IMR-90 (cell line): ENCODE results near the gene IKZF3. TPM values are rescaled to one million over a fixed set of nuclear protein-coding genes. Genes with fewer than 3 reads are reported as not detected.

ENCODE experiments used
- ATAC-seq: fragments of 200-7000 bp; cut with Tn5 transposase; 2 replicates; pipeline ENCODE4 v1.9.1; 2020; ENCODE audit warnings: low read depth, mild to moderate bottlenecking, moderate library complexity
- BruUV-seq: library from RNA; stranded (reverse); fragments of 400-500 nt; replicated peaks from 2 replicates; lab custom pipeline; 2021; lab: Mats Ljungman, UMichigan
- CTCF ChIA-PET: fragments of 300-600 bp; formaldehyde crosslinking; extraction: SDS; loops from one replicate; lab custom pipeline; 2021; ENCODE audit warnings: antibody characterized with exemption; lab: Yijun Ruan, JAX
- POLR2A ChIA-PET: fragments of 300-600 bp; sonication (Branson Sonifier 250); formaldehyde crosslinking; loops from one replicate; lab custom pipeline; 2022; ENCODE audit warnings: antibody characterized with exemption; ENCODE audit not compliant: unreplicated experiment; lab: Charles Lee
- DNase-seq: peaks from one replicate; pipeline ENCODE4 v3.0.0; 2013
- H2AFZ ChIP-seq: replicated peaks from 2 replicates; pipeline ENCODE3; 2013; ENCODE audit warnings: low read length, mild to moderate bottlenecking; ENCODE audit not compliant: poor library complexity
- H2AK5ac ChIP-seq: 2 replicates; pipeline ENCODE4 v1.6.1; 2013; ENCODE audit warnings: low read depth, low read length, inconsistent platforms
- H2AK9ac ChIP-seq: replicated peaks from 2 replicates; pipeline ENCODE3; 2013; ENCODE audit warnings: mild to moderate bottlenecking, low read depth, low read length, moderate library complexity; ENCODE audit not compliant: poor library complexity
- H2BK120ac ChIP-seq: 2 replicates; pipeline ENCODE4 v1.6.1; 2013; ENCODE audit warnings: low read depth, low read length, inconsistent platforms
- H2BK15ac ChIP-seq: 3 replicates; pipeline ENCODE4 v1.6.1; 2013; ENCODE audit warnings: low read depth, low read length, inconsistent platforms
- H2BK20ac ChIP-seq: 2 replicates; pipeline ENCODE4 v1.6.1; 2013; ENCODE audit warnings: low read depth, mild to moderate bottlenecking, inconsistent platforms, low read length, moderate library complexity
- H2BK5ac ChIP-seq: 2 replicates; pipeline ENCODE4 v1.6.1; 2013; ENCODE audit warnings: mild to moderate bottlenecking, low read depth, low read length, inconsistent platforms; ENCODE audit not compliant: poor library complexity, severe bottlenecking
- H3K14ac ChIP-seq: replicated peaks from 2 replicates; pipeline ENCODE4 v1.6.1; 2013; ENCODE audit warnings: low read depth, low read length, inconsistent platforms
- H3K18ac ChIP-seq: 2 replicates; pipeline ENCODE4 v1.6.1; 2013; ENCODE audit warnings: low read depth, low read length, control low read depth
- H3K23ac ChIP-seq: 2 replicates; pipeline ENCODE4 v1.6.1; 2013; ENCODE audit warnings: low read depth, low read length, inconsistent platforms
- H3K27ac ChIP-seq: 2 replicates; pipeline ENCODE4 v1.5.1; 2013; ENCODE audit warnings: mild to moderate bottlenecking, control low read depth, low read length; ENCODE audit not compliant: insufficient read depth
- H3K27me3 ChIP-seq: 2 replicates; pipeline ENCODE4 v1.6.1; 2013; ENCODE audit warnings: low read length; ENCODE audit not compliant: control insufficient read depth, insufficient read depth
- H3K36me3 ChIP-seq: 2 replicates; pipeline ENCODE4 v1.6.1; 2013; ENCODE audit warnings: low read length, mixed read lengths; ENCODE audit not compliant: control insufficient read depth, insufficient read depth
- H3K4ac ChIP-seq: 2 replicates; pipeline ENCODE4 v1.6.1; 2013; ENCODE audit warnings: low read depth, low read length, inconsistent platforms
- H3K4me1 ChIP-seq: 2 replicates; pipeline ENCODE4 v1.6.1; 2013; ENCODE audit warnings: low read length, mixed read lengths; ENCODE audit not compliant: control insufficient read depth, insufficient read depth
- H3K4me2 ChIP-seq: 2 replicates; pipeline ENCODE4 v1.6.1; 2013; ENCODE audit warnings: low read depth, mild to moderate bottlenecking, control low read depth, low read length, moderate library complexity
- H3K4me3 ChIP-seq: 2 replicates; pipeline ENCODE4 v1.5.1; 2013; ENCODE audit warnings: low read depth, mild to moderate bottlenecking, control low read depth, low read length, moderate library complexity; ENCODE audit not compliant: insufficient read depth
- H3K56ac ChIP-seq: 2 replicates; pipeline ENCODE4 v1.6.1; 2013; ENCODE audit warnings: low read length, inconsistent platforms; ENCODE audit not compliant: insufficient read depth; ENCODE audit errors: extremely low read depth
- H3K79me1 ChIP-seq, 2 experiments: 2 replicates each; pipeline ENCODE4 v1.6.1; 2013; ENCODE audit warnings: low read length in 2 of 2, inconsistent platforms in 1 of 2, low read depth in 1 of 2
- H3K9ac ChIP-seq: 2 replicates; pipeline ENCODE4 v1.6.1; 2013; ENCODE audit warnings: low read depth, low read length, control low read depth
- H3K9me1 ChIP-seq: 2 replicates; pipeline ENCODE4 v1.6.1; 2013; ENCODE audit warnings: low read length, inconsistent platforms; ENCODE audit not compliant: insufficient read depth
- H3K9me3 ChIP-seq: 2 replicates; pipeline ENCODE4 v1.6.1; 2013; ENCODE audit warnings: low read length; ENCODE audit not compliant: control insufficient read depth, insufficient read depth
- H4K20me1 ChIP-seq: 2 replicates; pipeline ENCODE4 v1.6.1; 2013; ENCODE audit warnings: low read length, inconsistent platforms; ENCODE audit not compliant: insufficient read depth
- H4K5ac ChIP-seq: 2 replicates; pipeline ENCODE4 v1.6.1; 2013; ENCODE audit warnings: mild to moderate bottlenecking, low read depth, low read length, control low read depth
- H4K8ac ChIP-seq, 2 experiments: 2 replicates each; pipeline ENCODE4 v1.6.1; 2013; ENCODE audit warnings: low read depth in 2 of 2, low read length in 2 of 2, control low read depth in 1 of 2, inconsistent platforms in 1 of 2
- H4K91ac ChIP-seq: 2 replicates; pipeline ENCODE4 v1.6.1; 2013; ENCODE audit warnings: low read depth, low read length, inconsistent platforms; ENCODE audit not compliant: insufficient read depth
- BHLHE40 ChIP-seq: fragments of 150-350 bp; IDR thresholded peaks from 2 replicates; pipeline ENCODE4 v1.6.1; 2016; ENCODE audit warnings: mild to moderate bottlenecking, low read depth, low read length
- CTCF ChIP-seq: conservative IDR thresholded peaks from 2 replicates; pipeline ENCODE4 v1.5.1; 2012; ENCODE audit warnings: mild to moderate bottlenecking, low read depth, low read length, improper control_type of control experiment
- FOS ChIP-seq: fragments of 150-350 bp; IDR thresholded peaks from 2 replicates; pipeline ENCODE4 v1.6.1; 2016; ENCODE audit warnings: low read depth, low read length
- MXI1 ChIP-seq: IDR thresholded peaks from 2 replicates; pipeline ENCODE4 v1.6.1; 2012; ENCODE audit warnings: low read depth, mild to moderate bottlenecking, low read length, moderate library complexity, borderline replicate concordance
- NFE2L2 ChIP-seq: fragments of 150-350 bp; IDR thresholded peaks from 2 replicates; pipeline ENCODE4 v1.6.1; 2016; ENCODE audit warnings: low read depth, mild to moderate bottlenecking, low read length
- POLR2A ChIP-seq: IDR thresholded peaks from 2 replicates; pipeline ENCODE4 v1.6.1; 2012; ENCODE audit warnings: mild to moderate bottlenecking, low read depth, low read length
- RAD21 ChIP-seq: IDR thresholded peaks from 2 replicates; pipeline ENCODE4 v1.6.1; 2012; ENCODE audit warnings: low read length, improper control_type of control experiment
- RFX5 ChIP-seq: IDR thresholded peaks from 2 replicates; pipeline ENCODE4 v1.8.0; 2012; ENCODE audit warnings: low read depth, mild to moderate bottlenecking, low read length, moderate library complexity
- SMC3 ChIP-seq: fragments of 150-350 bp; IDR thresholded peaks from 2 replicates; pipeline ENCODE4 v1.6.1; 2016; ENCODE audit warnings: low read depth, mild to moderate bottlenecking, antibody characterized with exemption, low read length, moderate library complexity
- WGBS, 2 experiments: methylation state at CpG; one replicate each; pipeline versions ENCODE4 v1.1.5 to v1.1.7; 2013; ENCODE audit warnings: missing lambda C conversion rate in 2 of 2; ENCODE audit not compliant: insufficient read length in 1 of 2; ENCODE audit errors: extremely low coverage in 2 of 2; 5-methylcytosine and 5-hydroxymethylcytosine counted together
- dilution Hi-C: fragments of 300-500 bp; cut with HindIII; formaldehyde crosslinking; loops from one replicate; pipeline ENCODE4 v1.14.3; 2018; ENCODE audit warnings: low sequenced_read_pairs; ENCODE audit not compliant: unreplicated experiment
- in situ Hi-C: fragments of 300-500 bp; cut with MboI; formaldehyde crosslinking; loops from 3 replicates; pipeline ENCODE4 v1.14.3; 2019; ENCODE audit warnings: low sequenced_read_pairs, inconsistent platforms, mixed read lengths
- intact Hi-C: fragments of 100-400 bp; cut with micrococcal nuclease; formaldehyde crosslinking; loops from 2 replicates; pipeline ENCODE4 v1.10.0; 2022
- polyA plus RNA-seq, 3 experiments: library from polyadenylated mRNA; depleted of rRNA; stranded (reverse); fragments of >200 nt; gene quantifications; 2 replicates each; pipeline ENCODE4 v1.2.3, GENCODE V29; 2012; ENCODE audit warnings: low replicate concordance in 1 of 3
- total RNA-seq: library from RNA; depleted of rRNA; stranded (reverse); fragments of >200 nt; gene quantifications from 2 replicates; pipeline ENCODE4 v1.2.3, GENCODE V29; 2012

IKZF3 gene
- total and polyA plus RNA-seq, 2 of the 4 experiments (the other 2 are of a cell fraction): not detected

GRCh38 chr17:39759204-39759603 lies 104.9 kb downstream of the IKZF3 start:
- no peaks in the 10 kb centered on the region for H3K4me1 ChIP-seq
- ChIA-PET POLR2A (no interaction called here), CTCF (no interaction called here)
- no peaks in the 10 kb centered on the region for H4K20me1 ChIP-seq
- TF ChIP-seq RFX5 (no peak), FOS (no peak), RAD21 (no peak), NFE2L2 (no peak), BHLHE40 (no peak), CTCF (no peak), MXI1 (no peak), POLR2A (no peak), SMC3 (no peak)
- no peak overlapping the region for H3K4me2 ChIP-seq
- no peak overlapping the region for H3K56ac ChIP-seq
- H4K8ac ChIP-seq: no peak overlapping the region
- no peak overlapping the region for H4K5ac ChIP-seq
- H3K27ac ChIP-seq: no peak overlapping the region
- no TSS peak for BruUV-seq
- dilution Hi-C loops (no loop called here), intact Hi-C loops (no loop called here), in situ Hi-C loops (no loop called here)
- H3K9me1 ChIP-seq: no peaks in the 10 kb centered on the region
- H3K27me3 ChIP-seq: peaks cover 24% of the 10 kb centered on the region
- no peaks in the 10 kb centered on the region for H3K9me3 ChIP-seq
- no peak overlapping the region for H2AFZ ChIP-seq
- H2AK9ac ChIP-seq: no peak overlapping the region
- no peak overlapping the region for H2BK20ac ChIP-seq
- no peak overlapping the region for H3K23ac ChIP-seq
- H2BK120ac ChIP-seq: no peak overlapping the region
- no peak overlapping the region for H2BK15ac ChIP-seq
- ATAC-seq: no peak
- no peaks in the 10 kb centered on the region for H3K79me1 ChIP-seq
- H3K9ac ChIP-seq: no peak overlapping the region
- no peak overlapping the region for H3K14ac ChIP-seq
- H3K4me3 ChIP-seq: no peak overlapping the region
- no peak overlapping the region for H2BK5ac ChIP-seq
- no peak overlapping the region for H3K18ac ChIP-seq
- DNase-seq: no peak
- H4K91ac ChIP-seq: no peak overlapping the region
- H3K36me3 ChIP-seq: no peaks in the 10 kb centered on the region
- H2AK5ac ChIP-seq: no peak overlapping the region
- 100% methylated on average over 1 of the region's 5 CpGs; no CpG with 5 or more reads in 1 of the 2 experiments for WGBS, 2 experiments
- no peak overlapping the region for H3K4ac ChIP-seq
